ENCODE data around the gene TAAR8. TPM values are rescaled to one million over a fixed set of nuclear protein-coding genes. Genes with fewer than 3 reads are reported as not detected.

Gene TAAR8
- total RNA-seq, 3 donors from 2014 or later = not detected

DNA sequence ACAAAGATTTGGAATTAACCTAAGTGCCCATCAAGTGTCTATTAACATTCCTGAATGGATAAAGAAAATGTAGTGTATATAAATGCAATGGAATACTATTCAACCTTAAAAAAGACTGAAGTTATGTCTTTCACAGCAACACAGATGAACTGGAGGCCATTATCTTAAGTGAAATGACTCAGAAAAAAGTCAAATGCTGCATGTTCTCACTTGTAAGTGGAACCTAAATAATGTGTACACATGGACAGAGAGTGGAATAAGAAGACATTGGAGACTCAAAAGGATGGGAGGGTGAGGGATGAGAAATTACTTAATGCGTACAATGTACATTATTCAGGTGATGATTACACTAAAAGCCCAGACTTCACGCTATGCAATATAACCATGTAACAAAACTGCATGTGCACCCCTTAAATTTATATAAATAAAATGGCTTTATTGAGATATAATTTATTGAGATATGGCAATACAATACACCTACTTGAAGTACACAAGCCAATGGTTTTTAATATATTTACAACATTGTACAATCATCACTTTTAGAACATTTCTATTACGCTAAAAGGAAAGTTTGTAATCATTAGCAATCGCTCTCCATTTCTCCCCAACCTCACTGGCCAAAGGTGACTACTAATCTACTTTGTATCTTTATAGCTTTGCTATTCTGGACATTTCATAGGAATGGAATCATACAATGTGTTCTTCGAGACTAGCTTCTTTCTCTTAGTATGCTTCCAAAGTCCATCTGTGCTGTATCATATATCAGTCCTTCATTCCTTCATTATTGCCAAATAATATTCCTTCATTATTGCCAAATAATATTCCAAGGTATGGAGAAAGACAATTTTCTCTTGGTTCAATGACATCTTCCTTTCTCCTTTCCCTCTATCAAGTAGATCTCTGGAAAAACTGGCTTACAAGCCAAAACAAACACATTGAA lies 45.3 kb upstream of the TAAR8 start:
- Histone ChIP-seq H3K36me3 (no peaks in the 10 kb centered on the region), H3K4me1 (peaks cover 0 to 3% of the 10 kb centered on the region in 2 donors), H3K27me3 (no peaks in the 10 kb centered on the region), H3K9me3 (no peaks in the 10 kb centered on the region), H3K27ac (no peak overlapping the region), H3K4me3 (no peak overlapping the region)
- no peak for DNase-seq (ENCODE audit: low spot score in 2 of 2)
- intact Hi-C loops (cut with DNase I; ENCODE audit: low total_unique reads) = no loop called here
- TF ChIP-seq POLR2AphosphoS5 (IDR thresholded peaks at IDR 0.05) = no peak
- no peak for TF ChIP-seq POLR2A (IDR thresholded peaks at IDR 0.05)
- TF ChIP-seq, protein P1, sequence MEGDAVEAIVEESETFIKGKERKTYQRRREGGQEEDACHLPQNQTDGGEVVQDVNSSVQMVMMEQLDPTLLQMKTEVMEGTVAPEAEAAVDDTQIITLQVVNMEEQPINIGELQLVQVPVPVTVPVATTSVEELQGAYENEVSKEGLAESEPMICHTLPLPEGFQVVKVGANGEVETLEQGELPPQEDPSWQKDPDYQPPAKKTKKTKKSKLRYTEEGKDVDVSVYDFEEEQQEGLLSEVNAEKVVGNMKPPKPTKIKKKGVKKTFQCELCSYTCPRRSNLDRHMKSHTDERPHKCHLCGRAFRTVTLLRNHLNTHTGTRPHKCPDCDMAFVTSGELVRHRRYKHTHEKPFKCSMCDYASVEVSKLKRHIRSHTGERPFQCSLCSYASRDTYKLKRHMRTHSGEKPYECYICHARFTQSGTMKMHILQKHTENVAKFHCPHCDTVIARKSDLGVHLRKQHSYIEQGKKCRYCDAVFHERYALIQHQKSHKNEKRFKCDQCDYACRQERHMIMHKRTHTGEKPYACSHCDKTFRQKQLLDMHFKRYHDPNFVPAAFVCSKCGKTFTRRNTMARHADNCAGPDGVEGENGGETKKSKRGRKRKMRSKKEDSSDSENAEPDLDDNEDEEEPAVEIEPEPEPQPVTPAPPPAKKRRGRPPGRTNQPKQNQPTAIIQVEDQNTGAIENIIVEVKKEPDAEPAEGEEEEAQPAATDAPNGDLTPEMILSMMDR (IDR thresholded peaks at IDR 0.05) = no peak

DNA sequence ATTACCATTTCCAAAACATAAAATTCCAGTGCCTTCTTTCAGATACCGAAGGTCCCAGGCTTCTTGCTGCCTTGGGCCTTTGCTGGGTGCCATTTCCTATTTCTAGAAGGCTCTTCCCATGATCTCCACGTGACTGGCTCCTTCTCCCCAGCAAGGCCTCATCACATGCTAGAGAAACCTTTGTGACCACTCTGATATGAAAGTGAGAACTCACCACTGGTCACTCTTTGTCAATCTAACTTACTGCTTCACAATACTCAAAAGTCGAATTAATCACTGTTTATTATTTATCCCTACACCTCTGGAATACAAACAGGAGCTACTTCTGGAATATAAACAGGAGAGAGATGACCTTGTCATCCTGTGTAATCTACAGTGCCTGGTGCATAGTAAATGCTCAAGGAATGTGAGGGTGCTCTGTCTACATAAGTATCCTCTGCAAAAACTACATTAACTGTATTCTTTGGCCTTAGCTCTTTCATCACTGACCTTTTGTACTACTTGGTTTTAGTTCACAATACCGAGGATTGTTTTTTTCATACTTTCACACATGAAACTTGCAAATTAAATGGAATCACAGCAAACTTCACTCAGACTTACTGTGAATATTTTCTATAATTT lies 41.2 kb upstream of the TAAR8 start:
- TF ChIP-seq POLR2AphosphoS5 (IDR thresholded peaks at IDR 0.05) = no peak
- no peak for TF ChIP-seq POLR2A (IDR thresholded peaks at IDR 0.05)
- TF ChIP-seq, protein P1 (IDR thresholded peaks at IDR 0.05) = no peak
- Histone ChIP-seq H3K36me3 (no peaks in the 10 kb centered on the region), H3K4me3 (peak overlapping the region; percentile 91 to 97 (median 93)), H3K27ac (peak overlapping the region in 1 of 2 donors; percentile 20), H3K27me3 (no peaks in the 10 kb centered on the region), H3K9me3 (no peaks in the 10 kb centered on the region), H3K4me1 (peaks cover 0 to 3% of the 10 kb centered on the region in 2 donors)
- intact Hi-C loops (cut with DNase I; ENCODE audit: low total_unique reads) = no loop called here
- no peak for DNase-seq (ENCODE audit: low spot score in 2 of 2)

DNA sequence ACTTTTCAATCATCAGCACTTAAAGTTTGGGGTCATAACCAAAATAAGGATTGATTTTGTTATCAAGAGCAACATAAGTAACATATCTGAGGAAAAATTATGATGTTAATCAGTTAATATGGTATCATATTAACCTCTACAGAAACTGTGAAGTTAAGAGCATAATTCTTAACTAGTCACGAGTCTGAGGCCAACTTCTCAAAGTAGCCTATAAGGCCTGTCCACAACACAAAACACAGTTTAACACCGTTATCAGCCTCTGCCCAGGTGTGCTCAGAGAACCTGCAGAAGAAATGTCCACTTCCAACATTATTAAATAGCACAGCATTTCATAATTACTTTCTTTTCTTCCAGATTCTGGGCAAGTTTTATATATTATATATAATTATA lies 40.6 kb upstream of the TAAR8 start:
- TF ChIP-seq, protein P1 (IDR thresholded peaks at IDR 0.05) = no peak
- no peak for TF ChIP-seq POLR2A (IDR thresholded peaks at IDR 0.05)
- no peak for TF ChIP-seq POLR2AphosphoS5 (IDR thresholded peaks at IDR 0.05)
- H3K27me3 ChIP-seq = no peaks in the 10 kb centered on the region
- peak overlapping the region; percentile 91 to 97 (median 93) for H3K4me3 ChIP-seq
- H3K36me3 ChIP-seq = no peaks in the 10 kb centered on the region
- H3K4me1 ChIP-seq = peaks cover 0 to 3% of the 10 kb centered on the region in 2 donors
- H3K27ac ChIP-seq = peak overlapping the region in 1 of 2 donors; percentile 20
- intact Hi-C loops (cut with DNase I; ENCODE audit: low total_unique reads) = no loop called here
- H3K9me3 ChIP-seq = no peaks in the 10 kb centered on the region
- DNase-seq (ENCODE audit: low spot score in 2 of 2) = no peak

DNA sequence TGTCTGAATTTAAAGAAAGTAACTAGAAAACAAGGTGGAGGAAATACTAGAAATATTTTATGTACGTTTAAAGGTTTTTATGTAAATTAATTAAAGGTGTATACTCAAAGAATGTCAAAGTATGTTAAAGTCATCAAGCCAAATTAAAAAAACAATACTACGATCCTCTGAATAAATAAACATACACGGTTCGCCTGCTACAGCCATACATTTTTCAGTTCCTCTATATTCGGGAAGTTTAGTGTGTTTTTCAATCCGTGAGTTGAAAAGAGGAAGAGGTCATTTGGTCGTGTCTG lies 40.2 kb upstream of the TAAR8 start:
- H3K36me3 ChIP-seq = no peaks in the 10 kb centered on the region
- no peak for DNase-seq (ENCODE audit: low spot score in 2 of 2)
- H3K27me3 ChIP-seq = no peaks in the 10 kb centered on the region
- peak overlapping the region; percentile 82 to 90 for H3K27ac ChIP-seq
- peaks cover 0 to 3% of the 10 kb centered on the region in 2 donors for H3K4me1 ChIP-seq
- TF ChIP-seq POLR2A (IDR thresholded peaks at IDR 0.05) = no peak
- no peak for TF ChIP-seq POLR2AphosphoS5 (IDR thresholded peaks at IDR 0.05)
- TF ChIP-seq, protein P1 (IDR thresholded peaks at IDR 0.05) = no peak
- H3K9me3 ChIP-seq = no peaks in the 10 kb centered on the region
- H3K4me3 ChIP-seq = peak overlapping the region; percentile 91 to 97 (median 93)
- intact Hi-C loops (cut with DNase I; ENCODE audit: low total_unique reads) = no loop called here
